ENCODE results near the gene PSTPIP2.

- TF ChIP-seq POLR2A (IDR thresholded peaks at IDR 0.05; ENCODE audit: low read depth, low read length) (no peak), MXI1 (IDR thresholded peaks at IDR 0.05; ENCODE audit: borderline replicate concordance, low read depth, low read length) (no peak), RAD21 (IDR thresholded peaks at IDR 0.05; ENCODE audit: low read length) (no peak), SMC3 (IDR thresholded peaks at IDR 0.05; ENCODE audit: low read depth, low read length) (no peak), CHD1 (IDR thresholded peaks at IDR 0.05; ENCODE audit: low read depth, low read length) (no peak), MAZ (IDR thresholded peaks at IDR 0.05; ENCODE audit: borderline replicate concordance, low read depth, low read length) (no peak), USF2 (IDR thresholded peaks at IDR 0.05; ENCODE audit: low read depth, low read length) (no peak), CEBPB (IDR thresholded peaks at IDR 0.05; ENCODE audit: low read depth, low read length) (no peak), FOS (IDR thresholded peaks at IDR 0.05; ENCODE audit: low read depth, low read length) (no peak), RFX5 (IDR thresholded peaks at IDR 0.05; ENCODE audit: low read depth, low read length) (no peak), BHLHE40 (IDR thresholded peaks at IDR 0.05; ENCODE audit: low read depth, low read length) (no peak)
- TF ChIP-seq, protein P1, sequence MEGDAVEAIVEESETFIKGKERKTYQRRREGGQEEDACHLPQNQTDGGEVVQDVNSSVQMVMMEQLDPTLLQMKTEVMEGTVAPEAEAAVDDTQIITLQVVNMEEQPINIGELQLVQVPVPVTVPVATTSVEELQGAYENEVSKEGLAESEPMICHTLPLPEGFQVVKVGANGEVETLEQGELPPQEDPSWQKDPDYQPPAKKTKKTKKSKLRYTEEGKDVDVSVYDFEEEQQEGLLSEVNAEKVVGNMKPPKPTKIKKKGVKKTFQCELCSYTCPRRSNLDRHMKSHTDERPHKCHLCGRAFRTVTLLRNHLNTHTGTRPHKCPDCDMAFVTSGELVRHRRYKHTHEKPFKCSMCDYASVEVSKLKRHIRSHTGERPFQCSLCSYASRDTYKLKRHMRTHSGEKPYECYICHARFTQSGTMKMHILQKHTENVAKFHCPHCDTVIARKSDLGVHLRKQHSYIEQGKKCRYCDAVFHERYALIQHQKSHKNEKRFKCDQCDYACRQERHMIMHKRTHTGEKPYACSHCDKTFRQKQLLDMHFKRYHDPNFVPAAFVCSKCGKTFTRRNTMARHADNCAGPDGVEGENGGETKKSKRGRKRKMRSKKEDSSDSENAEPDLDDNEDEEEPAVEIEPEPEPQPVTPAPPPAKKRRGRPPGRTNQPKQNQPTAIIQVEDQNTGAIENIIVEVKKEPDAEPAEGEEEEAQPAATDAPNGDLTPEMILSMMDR (conservative IDR thresholded peaks at IDR 0.05; ENCODE audit: low read depth, low read length) = no peak
- TF ChIP-seq, protein P2, sequence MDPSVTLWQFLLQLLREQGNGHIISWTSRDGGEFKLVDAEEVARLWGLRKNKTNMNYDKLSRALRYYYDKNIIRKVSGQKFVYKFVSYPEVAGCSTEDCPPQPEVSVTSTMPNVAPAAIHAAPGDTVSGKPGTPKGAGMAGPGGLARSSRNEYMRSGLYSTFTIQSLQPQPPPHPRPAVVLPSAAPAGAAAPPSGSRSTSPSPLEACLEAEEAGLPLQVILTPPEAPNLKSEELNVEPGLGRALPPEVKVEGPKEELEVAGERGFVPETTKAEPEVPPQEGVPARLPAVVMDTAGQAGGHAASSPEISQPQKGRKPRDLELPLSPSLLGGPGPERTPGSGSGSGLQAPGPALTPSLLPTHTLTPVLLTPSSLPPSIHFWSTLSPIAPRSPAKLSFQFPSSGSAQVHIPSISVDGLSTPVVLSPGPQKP (IDR thresholded peaks at IDR 0.05; ENCODE audit: borderline replicate concordance, low read depth, low read length) = no peak
These were observed 362 bp upstream of the PSTPIP2 start for GRCh38 chr18:46072376-46072867.

All from IMR-90 (cell line).